Activated CD8-positive, alpha-beta memory T cell treated with anti-CD3 and anti-CD28 coated beads, Interleukin-2, amount 10 ng/mL, durations not matched to agents 7 days and 5 days (primary cell): ENCODE results near the gene KSR2. TPM values are rescaled to one million over a fixed set of nuclear protein-coding genes. Genes with fewer than 3 reads are reported as not detected.

Source experiments
- ATAC-seq: fragments of 150-1000 bp; cut with Tn5 transposase; one replicate; pipeline ENCODE4 v1.10.0; 2021; ENCODE audit warnings: moderate library complexity
- CTCF ChIA-PET: fragments of 350-600 bp; sonication (Branson Sonifier 250); formaldehyde crosslinking; loops from one replicate; lab custom pipeline; 2021; ENCODE audit warnings: antibody characterized with exemption; lab: Charles Lee
- DNase-seq: peaks from one replicate; pipeline ENCODE4 v3.0.0-alpha.2; 2020
- H3K27ac Mint-ChIP-seq: one replicate; pipeline ENCODE4 v1.8.0; 2021; ENCODE audit warnings: mild to moderate bottlenecking, mixed read lengths
- H3K27me3 Mint-ChIP-seq: one replicate; pipeline ENCODE4 v1.8.0; 2021; ENCODE audit warnings: mixed read lengths
- H3K36me3 Mint-ChIP-seq: one replicate; pipeline ENCODE4 v1.8.0; 2021; ENCODE audit warnings: mild to moderate bottlenecking, mixed read lengths
- H3K4me1 Mint-ChIP-seq: one replicate; pipeline ENCODE4 v1.8.0; 2021; ENCODE audit warnings: mixed read lengths
- H3K4me3 Mint-ChIP-seq: one replicate; pipeline ENCODE4 v1.8.0; 2021; ENCODE audit warnings: mild to moderate bottlenecking, moderate library complexity, mixed read lengths
- H3K9me3 Mint-ChIP-seq: one replicate; pipeline ENCODE4 v1.8.0; 2022; ENCODE audit warnings: low read depth, mixed read lengths
- total RNA-seq, 2 experiments: library from RNA; stranded (reverse); gene quantifications; one replicate each; pipeline ENCODE4 v1.2.3, GENCODE V29; 2021

Gene KSR2
- total RNA-seq, 2 experiments from 2014 or later = not detected

GRCh38 chr12:117456076-117456475 is 512.7 kb downstream of the KSR2 start:
- Mint-ChIP-seq H3K4me1 (no peaks in the 10 kb centered on the region), H3K36me3 (no peaks in the 10 kb centered on the region), H3K27me3 (no peaks in the 10 kb centered on the region), H3K4me3 (no peak overlapping the region), H3K27ac (no peak overlapping the region), H3K9me3 (no peaks in the 10 kb centered on the region)
- CTCF ChIA-PET = no interaction called here
- DNase-seq = no peak
- no peak for ATAC-seq

DNA sequence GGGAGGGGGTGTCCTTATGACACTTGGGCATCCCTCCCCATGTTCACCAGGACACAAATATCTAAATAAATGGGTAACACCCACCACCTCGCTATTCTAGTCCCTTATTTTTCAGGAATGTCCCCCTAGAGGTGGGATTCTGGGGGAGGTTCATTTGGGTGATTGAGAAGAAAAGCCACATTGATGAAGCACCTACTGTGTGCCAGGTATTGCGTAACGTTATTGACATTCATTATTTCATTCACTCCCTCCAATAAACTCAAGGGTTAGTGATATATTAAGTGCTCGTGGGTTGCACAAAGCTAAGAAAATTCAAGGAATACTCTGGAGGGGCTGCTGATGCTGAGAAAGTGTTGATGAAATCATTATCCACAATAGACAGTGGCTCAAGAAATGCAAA is 514.8 kb downstream of the KSR2 start:
- H3K4me3 Mint-ChIP-seq = no peak overlapping the region
- H3K4me1 Mint-ChIP-seq = no peaks in the 10 kb centered on the region
- no peaks in the 10 kb centered on the region for H3K36me3 Mint-ChIP-seq
- H3K27me3 Mint-ChIP-seq = no peaks in the 10 kb centered on the region
- ATAC-seq (no peak), DNase-seq (no peak)
- no peak overlapping the region for H3K27ac Mint-ChIP-seq
- CTCF ChIA-PET = no interaction called here
- no peaks in the 10 kb centered on the region for H3K9me3 Mint-ChIP-seq

GRCh38 chr12:117452112-117452511 is 516.7 kb downstream of the KSR2 start:
- Mint-ChIP-seq H3K4me3 (no peak overlapping the region), H3K9me3 (no peaks in the 10 kb centered on the region), H3K27me3 (no peaks in the 10 kb centered on the region), H3K36me3 (no peaks in the 10 kb centered on the region), H3K27ac (no peak overlapping the region), H3K4me1 (no peaks in the 10 kb centered on the region)
- no peak for DNase-seq
- no peak for ATAC-seq
- CTCF ChIA-PET = no interaction called here

DNA sequence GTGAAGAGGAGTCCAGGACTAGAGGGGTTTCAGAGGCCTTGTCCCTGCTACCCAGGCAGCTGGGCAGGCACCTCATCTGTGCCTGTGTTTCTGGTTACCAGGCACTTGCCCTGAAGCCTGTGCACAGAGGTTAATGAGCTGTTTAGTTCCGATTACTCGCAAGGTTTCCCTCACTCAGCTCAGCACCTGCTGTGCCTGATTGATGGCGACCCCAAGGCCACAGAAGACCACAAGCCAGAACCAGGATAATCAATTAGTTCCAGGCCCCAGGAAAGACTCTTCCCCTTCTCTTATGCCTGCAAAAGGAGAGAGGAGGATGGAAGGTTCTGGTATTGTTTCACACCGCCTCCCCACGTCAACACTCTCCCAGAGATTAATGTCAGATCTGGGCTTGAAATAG is 518.6 kb downstream of the KSR2 start:
- no peak overlapping the region for H3K4me3 Mint-ChIP-seq
- no peaks in the 10 kb centered on the region for H3K27me3 Mint-ChIP-seq
- DNase-seq (no peak), ATAC-seq (no peak)
- H3K9me3 Mint-ChIP-seq = no peaks in the 10 kb centered on the region
- H3K27ac Mint-ChIP-seq = no peak overlapping the region
- no peaks in the 10 kb centered on the region for H3K4me1 Mint-ChIP-seq
- H3K36me3 Mint-ChIP-seq = no peaks in the 10 kb centered on the region
- CTCF ChIA-PET = no interaction called here

- H3K27me3 Mint-ChIP-seq = no peaks in the 10 kb centered on the region
- CTCF ChIA-PET = no interaction called here
- ATAC-seq (no peak), DNase-seq (no peak)
- H3K9me3 Mint-ChIP-seq = no peaks in the 10 kb centered on the region
- H3K4me3 Mint-ChIP-seq = no peak overlapping the region
- no peak overlapping the region for H3K27ac Mint-ChIP-seq
- no peaks in the 10 kb centered on the region for H3K4me1 Mint-ChIP-seq
- H3K36me3 Mint-ChIP-seq = no peaks in the 10 kb centered on the region
Observed at GRCh38 chr12:117447665-117448366, 521.0 kb downstream of the KSR2 start.

DNA sequence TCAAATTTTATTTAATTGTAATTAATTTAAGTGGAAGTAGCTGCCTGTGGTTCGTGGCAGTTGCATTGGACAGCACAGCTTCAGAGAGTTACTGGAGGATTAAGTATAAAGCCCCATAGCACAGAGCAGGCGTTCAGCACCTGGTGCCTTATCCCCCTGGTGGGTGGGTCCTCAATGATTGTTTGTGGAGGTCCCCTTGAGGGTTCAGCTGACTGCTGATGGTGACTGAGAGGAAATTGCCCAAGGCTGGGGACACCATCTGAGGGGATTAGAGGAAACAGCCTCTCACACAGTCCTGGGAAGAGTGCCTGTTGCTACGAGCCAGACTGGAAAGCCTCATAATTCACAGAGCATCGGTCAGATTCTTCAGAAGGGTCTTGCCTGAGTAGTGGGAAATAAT is 524.0 kb downstream of the KSR2 start:
- Mint-ChIP-seq H3K4me1 (no peaks in the 10 kb centered on the region), H3K9me3 (no peaks in the 10 kb centered on the region), H3K27me3 (no peaks in the 10 kb centered on the region), H3K36me3 (no peaks in the 10 kb centered on the region), H3K27ac (no peak overlapping the region), H3K4me3 (no peak overlapping the region)
- no peak for DNase-seq
- CTCF ChIA-PET = no interaction called here
- no peak for ATAC-seq

DNA sequence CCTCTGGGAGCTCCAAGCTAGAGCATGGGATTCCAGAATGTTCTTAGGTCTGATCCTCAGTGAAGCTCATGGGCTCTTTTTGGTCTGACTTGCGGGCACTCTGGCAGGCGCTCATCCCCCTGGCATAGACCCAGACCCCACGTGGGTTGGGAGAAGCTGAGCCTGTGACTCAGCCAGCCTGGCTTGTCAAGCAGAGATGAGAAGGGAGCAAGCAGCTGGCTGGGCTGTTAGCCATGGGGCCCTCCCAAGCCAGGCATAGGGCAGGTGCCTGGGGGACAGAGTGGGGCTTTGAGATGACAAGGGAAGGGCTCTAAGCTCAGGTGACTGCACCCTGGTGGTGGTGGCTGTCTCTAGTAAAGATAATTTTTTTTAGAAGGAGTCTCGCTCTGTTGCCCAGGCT is 527.0 kb downstream of the KSR2 start:
- no peak overlapping the region for H3K4me3 Mint-ChIP-seq
- CTCF ChIA-PET = interaction anchor here (1.4 kb wide), 1 partner anchor 74 kb away, joined by 4 read pairs; no protein-coding TSS in a partner anchor
- ATAC-seq (no peak), DNase-seq (no peak)
- H3K9me3 Mint-ChIP-seq = no peaks in the 10 kb centered on the region
- H3K27me3 Mint-ChIP-seq = no peaks in the 10 kb centered on the region
- no peaks in the 10 kb centered on the region for H3K4me1 Mint-ChIP-seq
- H3K36me3 Mint-ChIP-seq = no peaks in the 10 kb centered on the region
- H3K27ac Mint-ChIP-seq = no peak overlapping the region

- no peaks in the 10 kb centered on the region for H3K27me3 Mint-ChIP-seq
- no peaks in the 10 kb centered on the region for H3K9me3 Mint-ChIP-seq
- CTCF ChIA-PET = no interaction called here
- ATAC-seq = no peak
- no peak for DNase-seq
- no peaks in the 10 kb centered on the region for H3K36me3 Mint-ChIP-seq
- H3K4me3 Mint-ChIP-seq = no peak overlapping the region
- H3K4me1 Mint-ChIP-seq = no peaks in the 10 kb centered on the region
- H3K27ac Mint-ChIP-seq = no peak overlapping the region
Observed at GRCh38 chr12:117440384-117440783, 528.4 kb downstream of the KSR2 start.

DNA sequence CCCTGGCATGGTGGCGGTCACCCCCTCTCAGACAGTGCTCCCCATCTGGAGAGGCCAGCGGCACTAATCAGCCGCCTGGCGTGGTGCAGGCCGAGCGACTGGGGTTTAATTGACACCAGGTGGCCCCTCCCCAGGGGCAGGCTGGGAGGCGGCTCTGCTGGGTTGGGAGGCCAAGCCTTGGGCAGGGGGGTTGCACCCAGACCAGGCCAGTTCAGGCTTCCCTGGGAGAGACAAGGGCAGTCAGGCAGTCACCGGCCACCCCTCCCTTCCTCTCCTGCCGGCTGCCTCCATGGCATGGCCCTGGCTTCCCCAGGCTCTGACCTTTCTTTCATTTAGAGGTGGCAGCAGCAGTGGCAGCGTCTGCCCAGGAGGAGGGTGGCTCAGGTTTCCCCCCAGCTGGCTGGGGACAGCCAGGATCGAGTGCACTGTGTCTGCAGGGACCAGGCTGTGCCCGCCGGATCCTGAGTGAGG is 529.2 kb downstream of the KSR2 start:
- Mint-ChIP-seq H3K27ac (no peak overlapping the region), H3K4me3 (no peak overlapping the region), H3K27me3 (no peaks in the 10 kb centered on the region), H3K9me3 (no peaks in the 10 kb centered on the region), H3K4me1 (no peaks in the 10 kb centered on the region), H3K36me3 (no peaks in the 10 kb centered on the region)
- ATAC-seq = no peak
- DNase-seq = no peak
- CTCF ChIA-PET = no interaction called here

DNA sequence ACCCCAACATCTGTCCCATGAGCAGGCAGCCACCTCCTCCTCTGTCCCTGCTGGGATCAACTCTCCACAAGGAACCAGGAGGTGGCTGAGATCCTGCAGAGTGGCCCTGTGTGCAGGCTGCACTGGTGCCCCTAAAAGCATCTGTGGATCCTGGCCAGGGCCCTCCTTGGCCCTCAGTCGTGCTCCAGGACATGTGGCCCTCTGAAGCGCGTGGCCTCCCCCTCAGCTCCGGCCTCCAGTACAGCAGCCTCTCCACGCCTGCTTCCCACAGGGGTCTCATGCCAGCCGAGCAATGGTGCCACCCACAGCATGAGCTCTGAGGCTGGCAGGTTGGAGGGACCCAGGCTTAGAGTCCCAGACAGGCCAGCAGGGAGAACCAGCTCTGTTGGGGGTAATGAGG is 530.0 kb downstream of the KSR2 start:
- no peaks in the 10 kb centered on the region for H3K9me3 Mint-ChIP-seq
- CTCF ChIA-PET = no interaction called here
- no peak overlapping the region for H3K4me3 Mint-ChIP-seq
- no peaks in the 10 kb centered on the region for H3K4me1 Mint-ChIP-seq
- no peak for ATAC-seq
- no peaks in the 10 kb centered on the region for H3K27me3 Mint-ChIP-seq
- H3K36me3 Mint-ChIP-seq = no peaks in the 10 kb centered on the region
- H3K27ac Mint-ChIP-seq = no peak overlapping the region
- no peak for DNase-seq

DNA sequence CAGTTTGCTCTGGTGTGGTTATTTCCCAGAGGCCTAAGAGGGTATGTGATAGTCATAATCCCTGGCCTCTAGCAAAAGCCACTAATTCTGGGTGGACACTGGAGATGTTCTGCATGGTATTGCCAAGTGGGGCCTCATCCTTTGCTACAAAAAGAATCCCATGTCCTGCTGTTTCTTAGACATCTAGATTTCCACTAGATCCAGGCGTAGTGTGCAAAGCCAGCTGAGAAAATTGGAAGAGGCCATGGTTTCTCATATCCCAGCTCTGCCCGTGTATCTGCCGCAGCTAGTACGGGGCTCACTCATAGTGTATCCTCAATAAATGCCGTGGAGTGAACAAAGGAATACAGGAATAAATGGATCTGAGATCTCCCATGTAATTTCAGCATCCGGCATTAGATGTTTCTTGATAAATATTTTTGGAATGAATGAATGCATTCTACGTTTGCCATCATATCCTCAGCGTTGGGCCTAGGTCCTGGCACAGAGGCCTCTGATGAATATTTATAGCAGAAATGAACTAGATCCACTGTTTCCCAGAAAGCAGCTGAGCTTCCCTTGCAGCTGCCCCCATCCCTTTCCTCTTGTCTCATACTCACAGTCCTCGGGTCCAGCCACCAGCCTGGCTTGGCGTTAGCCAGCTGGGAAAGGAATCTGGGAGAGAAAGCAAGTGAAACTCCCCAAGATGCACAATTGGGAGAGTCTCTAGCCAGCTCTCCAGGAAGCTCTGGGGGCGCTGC is 531.1 kb downstream of the KSR2 start:
- H3K36me3 Mint-ChIP-seq = no peaks in the 10 kb centered on the region

DNA sequence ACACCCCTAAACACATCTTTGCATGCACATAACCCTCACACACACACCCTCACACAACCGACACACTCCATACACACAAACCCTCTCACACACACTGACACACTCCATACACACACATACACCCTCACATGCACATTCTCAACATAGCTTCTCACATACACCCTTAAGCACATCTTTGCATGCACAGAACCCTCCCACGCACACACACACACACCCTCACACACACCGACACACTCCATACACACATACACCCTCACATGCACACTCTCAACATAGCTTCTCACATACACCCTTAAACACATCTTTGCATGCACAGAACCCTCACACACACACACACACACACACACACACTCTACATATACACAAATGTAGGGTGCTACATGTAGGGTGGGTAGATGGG is 534.9 kb downstream of the KSR2 start:
- Mint-ChIP-seq H3K4me1 (no peaks in the 10 kb centered on the region), H3K4me3 (no peak overlapping the region), H3K9me3 (no peaks in the 10 kb centered on the region), H3K36me3 (no peaks in the 10 kb centered on the region), H3K27me3 (no peaks in the 10 kb centered on the region), H3K27ac (no peak overlapping the region)
- ATAC-seq = no peak
- CTCF ChIA-PET = no interaction called here
- DNase-seq = no peak

More for the DNA sequence above, 531.1 kb downstream of the KSR2 start:
- CTCF ChIA-PET = no interaction called here
- H3K4me1 Mint-ChIP-seq = no peaks in the 10 kb centered on the region
- no peak overlapping the region for H3K27ac Mint-ChIP-seq
- H3K27me3 Mint-ChIP-seq = no peaks in the 10 kb centered on the region
- no peak overlapping the region for H3K4me3 Mint-ChIP-seq
- no peak for ATAC-seq
- DNase-seq = no peak
- H3K9me3 Mint-ChIP-seq = no peaks in the 10 kb centered on the region

DNA sequence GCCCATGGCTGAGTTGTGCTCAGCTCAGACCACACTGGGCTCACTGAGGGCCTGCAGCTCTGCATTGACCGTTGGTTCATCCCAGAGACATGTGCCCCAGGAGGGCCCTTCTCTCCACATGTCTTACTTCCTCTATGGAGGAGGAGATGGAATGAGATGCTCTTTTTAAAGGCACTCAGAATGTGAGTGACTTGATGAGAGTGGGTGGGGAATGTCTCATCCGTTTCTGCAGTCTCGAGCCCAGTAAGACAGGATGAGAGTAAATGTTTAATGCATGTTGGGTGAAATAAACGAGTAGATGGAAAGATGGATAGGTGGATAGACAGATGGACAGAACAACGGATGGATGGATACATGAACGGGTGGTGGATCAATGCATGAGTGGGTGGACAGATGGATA is 538.5 kb downstream of the KSR2 start:
- CTCF ChIA-PET = no interaction called here
- Mint-ChIP-seq H3K4me3 (no peak overlapping the region), H3K27me3 (no peaks in the 10 kb centered on the region), H3K36me3 (no peaks in the 10 kb centered on the region), H3K9me3 (peaks cover 7% of the 10 kb centered on the region), H3K27ac (no peak overlapping the region), H3K4me1 (no peaks in the 10 kb centered on the region)
- DNase-seq = no peak
- ATAC-seq = no peak

GRCh38 chr12:117427211-117427610 is 541.6 kb downstream of the KSR2 start:
- DNase-seq (no peak), ATAC-seq (no peak)
- Mint-ChIP-seq H3K9me3 (peaks cover 7% of the 10 kb centered on the region), H3K27ac (no peak overlapping the region), H3K4me1 (no peaks in the 10 kb centered on the region), H3K36me3 (no peaks in the 10 kb centered on the region), H3K4me3 (no peak overlapping the region), H3K27me3 (no peaks in the 10 kb centered on the region)
- CTCF ChIA-PET = no interaction called here
